ENCODE results near the gene PLLP.

DNA sequence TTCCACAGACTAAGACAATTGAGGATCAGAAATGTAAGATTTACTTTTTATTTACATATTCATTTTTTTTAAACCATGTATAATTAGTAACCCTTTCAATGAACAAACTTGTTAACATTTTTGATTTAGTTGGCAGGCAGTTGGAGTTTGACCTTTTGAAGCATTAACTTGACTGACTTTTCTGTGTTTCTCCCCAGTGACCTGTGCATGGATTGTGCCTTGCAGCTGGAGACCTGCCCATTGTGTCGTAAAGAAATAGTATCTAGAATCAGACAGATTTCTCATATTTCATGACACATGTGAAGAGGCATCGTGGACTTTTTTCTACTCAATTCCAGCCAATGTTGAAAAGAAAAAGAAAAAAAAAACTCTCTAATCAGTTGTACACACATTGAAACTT is 45.8 kb downstream of the PLLP start:
- TF ChIP-seq, protein P1, sequence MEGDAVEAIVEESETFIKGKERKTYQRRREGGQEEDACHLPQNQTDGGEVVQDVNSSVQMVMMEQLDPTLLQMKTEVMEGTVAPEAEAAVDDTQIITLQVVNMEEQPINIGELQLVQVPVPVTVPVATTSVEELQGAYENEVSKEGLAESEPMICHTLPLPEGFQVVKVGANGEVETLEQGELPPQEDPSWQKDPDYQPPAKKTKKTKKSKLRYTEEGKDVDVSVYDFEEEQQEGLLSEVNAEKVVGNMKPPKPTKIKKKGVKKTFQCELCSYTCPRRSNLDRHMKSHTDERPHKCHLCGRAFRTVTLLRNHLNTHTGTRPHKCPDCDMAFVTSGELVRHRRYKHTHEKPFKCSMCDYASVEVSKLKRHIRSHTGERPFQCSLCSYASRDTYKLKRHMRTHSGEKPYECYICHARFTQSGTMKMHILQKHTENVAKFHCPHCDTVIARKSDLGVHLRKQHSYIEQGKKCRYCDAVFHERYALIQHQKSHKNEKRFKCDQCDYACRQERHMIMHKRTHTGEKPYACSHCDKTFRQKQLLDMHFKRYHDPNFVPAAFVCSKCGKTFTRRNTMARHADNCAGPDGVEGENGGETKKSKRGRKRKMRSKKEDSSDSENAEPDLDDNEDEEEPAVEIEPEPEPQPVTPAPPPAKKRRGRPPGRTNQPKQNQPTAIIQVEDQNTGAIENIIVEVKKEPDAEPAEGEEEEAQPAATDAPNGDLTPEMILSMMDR (conservative IDR thresholded peaks at IDR 0.05) = no peak
- no peak for TF ChIP-seq ZFX (IDR thresholded peaks at IDR 0.05)

All from C4-2B (cell line).